Suprapubic skin (tissue), 4 donors: ENCODE data around the gene TRIM56. TPM values are rescaled to one million over a fixed set of nuclear protein-coding genes. Genes with fewer than 3 reads are reported as not detected.
"Not testable (repeated sequence)": the region's sequence is repeated elsewhere in the genome, so short reads cannot be mapped to it uniquely, and the experiment has no call there.

Experiments used
- DNase-seq, 2 donors: peaks; one replicate each; pipeline ENCODE4 v3.0.0-alpha.2; 2019; ENCODE audit warnings: low spot score in 2 of 2
- H3K27ac ChIP-seq: fragments of 200-600 bp; sonication (generic); one replicate; pipeline ENCODE4 v1.5.1; 2019
- H3K27me3 ChIP-seq: fragments of 200-600 bp; sonication (generic); one replicate; pipeline ENCODE4 v1.5.1; 2019
- H3K36me3 ChIP-seq: fragments of 200-600 bp; sonication (generic); one replicate; pipeline ENCODE4 v1.5.1; 2019
- H3K4me1 ChIP-seq: fragments of 200-600 bp; sonication (generic); one replicate; pipeline ENCODE4 v1.5.1; 2019
- H3K4me3 ChIP-seq: fragments of 200-600 bp; sonication (generic); one replicate; pipeline ENCODE4 v1.5.1; 2019; ENCODE audit warnings: mild to moderate bottlenecking
- H3K9me3 ChIP-seq: fragments of 200-600 bp; sonication (generic); one replicate; pipeline ENCODE4 v1.5.1; 2019
- EP300 ChIP-seq: sonication (generic); formaldehyde crosslinking; IDR thresholded peaks from one replicate; pipeline ENCODE4 v1.6.1; 2017; ENCODE audit warnings: antibody characterized with exemption
- POLR2A ChIP-seq, 2 donors: fragments of 450-650 bp; IDR thresholded peaks; one replicate each; pipeline ENCODE4 v1.6.1; 2017; ENCODE audit warnings: antibody characterized with exemption in 2 of 2, mild to moderate bottlenecking in 2 of 2, moderate library complexity in 2 of 2
- POLR2AphosphoS5 ChIP-seq, 3 donors: sonication (generic); formaldehyde crosslinking; IDR thresholded peaks; one replicate each; pipeline ENCODE4 v1.6.1; 2017; ENCODE audit warnings: antibody characterized with exemption in 3 of 3
- WGBS: methylation state at CpG from one replicate; pipeline ENCODE4 v1.1.5; 2018; 5-methylcytosine and 5-hydroxymethylcytosine counted together
- total RNA-seq, 4 donors: library from RNA; depleted of rRNA; stranded (reverse); fragments of >200 nt; gene quantifications; one replicate each; pipeline ENCODE4 v1.1.0, GENCODE V29; 2016
- TF ChIP-seq, protein P1 (sequence below), 2 donors: fragments of 200-600 bp in 1 of 2; fragments of 450-650 bp in 1 of 2; sonication (generic) in 1 of 2; IDR thresholded peaks; one replicate each; pipeline ENCODE4 v1.5.1; 2016 to 2019; ENCODE audit warnings: antibody characterized with exemption in 2 of 2, mild to moderate bottlenecking in 1 of 2, moderate library complexity in 1 of 2

The TRIM56 gene
- total RNA-seq, 4 donors from 2014 or later = 12.1 to 28.9 (median 17.8) TPM

DNA sequence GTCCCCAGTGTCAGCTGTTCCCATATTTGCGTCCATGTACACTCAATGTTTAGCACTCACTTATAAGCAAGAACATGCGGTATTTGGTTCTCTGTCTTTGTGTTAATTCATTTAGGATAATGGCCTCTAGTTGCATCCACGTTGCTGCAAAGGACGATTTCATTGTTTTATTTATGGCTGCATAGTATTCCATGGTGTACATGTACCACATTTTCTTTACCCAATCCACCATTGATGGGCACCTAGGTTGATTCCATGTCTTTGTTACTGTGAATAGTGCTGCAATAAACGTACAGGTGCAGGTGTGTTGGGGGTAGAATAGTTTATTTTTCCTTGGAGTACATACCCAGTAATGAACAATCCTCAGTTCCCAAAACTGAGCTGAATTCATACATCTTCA is 24.3 kb upstream of the TRIM56 start:
- Histone ChIP-seq H3K9me3 (no peaks in the 10 kb centered on the region), H3K4me1 (peaks cover 4% of the 10 kb centered on the region), H3K27me3 (peaks cover 61% of the 10 kb centered on the region), H3K27ac (no peak overlapping the region), H3K4me3 (no peak overlapping the region), H3K36me3 (no peaks in the 10 kb centered on the region)
- TF ChIP-seq POLR2A (IDR thresholded peaks at IDR 0.05) (no peak), POLR2AphosphoS5 (IDR thresholded peaks at IDR 0.05) (no peak), EP300 (no peak)
- TF ChIP-seq, protein P1, sequence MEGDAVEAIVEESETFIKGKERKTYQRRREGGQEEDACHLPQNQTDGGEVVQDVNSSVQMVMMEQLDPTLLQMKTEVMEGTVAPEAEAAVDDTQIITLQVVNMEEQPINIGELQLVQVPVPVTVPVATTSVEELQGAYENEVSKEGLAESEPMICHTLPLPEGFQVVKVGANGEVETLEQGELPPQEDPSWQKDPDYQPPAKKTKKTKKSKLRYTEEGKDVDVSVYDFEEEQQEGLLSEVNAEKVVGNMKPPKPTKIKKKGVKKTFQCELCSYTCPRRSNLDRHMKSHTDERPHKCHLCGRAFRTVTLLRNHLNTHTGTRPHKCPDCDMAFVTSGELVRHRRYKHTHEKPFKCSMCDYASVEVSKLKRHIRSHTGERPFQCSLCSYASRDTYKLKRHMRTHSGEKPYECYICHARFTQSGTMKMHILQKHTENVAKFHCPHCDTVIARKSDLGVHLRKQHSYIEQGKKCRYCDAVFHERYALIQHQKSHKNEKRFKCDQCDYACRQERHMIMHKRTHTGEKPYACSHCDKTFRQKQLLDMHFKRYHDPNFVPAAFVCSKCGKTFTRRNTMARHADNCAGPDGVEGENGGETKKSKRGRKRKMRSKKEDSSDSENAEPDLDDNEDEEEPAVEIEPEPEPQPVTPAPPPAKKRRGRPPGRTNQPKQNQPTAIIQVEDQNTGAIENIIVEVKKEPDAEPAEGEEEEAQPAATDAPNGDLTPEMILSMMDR (IDR thresholded peaks at IDR 0.05) = no peak
- 88% methylated on average over 5 of the region's 5 CpGs for WGBS
- no peak for DNase-seq

DNA sequence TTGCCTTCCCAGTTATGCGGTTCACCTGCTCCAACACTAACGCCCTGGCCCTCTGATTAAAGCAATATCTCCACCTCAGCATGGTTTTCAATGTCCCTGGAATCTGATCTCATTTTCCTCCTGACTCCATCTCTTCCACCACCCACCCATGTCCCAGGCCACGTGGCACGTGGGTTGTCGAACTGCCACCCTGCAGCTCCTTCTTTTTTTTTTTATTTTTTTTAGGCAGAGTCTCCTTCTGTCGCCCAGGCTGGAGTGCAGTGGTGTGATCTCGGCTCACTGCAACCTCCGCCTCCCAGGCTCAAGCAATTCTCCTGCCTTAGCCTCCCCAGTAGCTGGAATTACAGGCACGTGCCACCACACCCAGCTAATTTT is 21.1 kb upstream of the TRIM56 start:
- H3K27ac ChIP-seq, H3K4me1 ChIP-seq, H3K9me3 ChIP-seq, H3K36me3 ChIP-seq, DNase-seq, H3K4me3 ChIP-seq: not testable (repeated sequence)
- H3K27me3 ChIP-seq = peaks cover 48% of the 10 kb centered on the region
- WGBS = 69% methylated on average over 9 of the region's 9 CpGs

DNA sequence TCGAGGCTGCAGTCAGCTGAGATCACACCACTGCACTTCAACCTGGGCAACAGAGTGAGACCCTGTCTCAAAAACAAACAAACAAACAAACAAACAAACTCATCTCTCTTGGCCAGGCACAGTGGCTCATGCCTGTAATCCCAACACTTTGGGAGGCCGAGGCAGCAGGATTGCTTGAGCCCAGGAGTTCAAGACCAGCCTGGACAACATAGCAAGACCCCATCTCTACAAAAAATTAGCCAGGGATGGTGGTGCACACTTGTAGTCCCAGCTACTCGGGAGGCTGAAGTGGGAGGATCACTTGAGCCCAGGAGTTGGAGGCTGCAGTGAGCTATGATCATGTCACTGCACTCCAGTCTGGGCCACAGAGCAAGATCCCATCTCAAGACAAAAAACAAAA is 20.1 kb upstream of the TRIM56 start:
- peaks cover 46% of the 10 kb centered on the region for H3K27me3 ChIP-seq
- not testable (repeated sequence) for H3K4me3 ChIP-seq, H3K27ac ChIP-seq, H3K9me3 ChIP-seq, DNase-seq, H3K4me1 ChIP-seq, H3K36me3 ChIP-seq
- WGBS = 95% methylated on average over 2 of the region's 3 CpGs

DNA sequence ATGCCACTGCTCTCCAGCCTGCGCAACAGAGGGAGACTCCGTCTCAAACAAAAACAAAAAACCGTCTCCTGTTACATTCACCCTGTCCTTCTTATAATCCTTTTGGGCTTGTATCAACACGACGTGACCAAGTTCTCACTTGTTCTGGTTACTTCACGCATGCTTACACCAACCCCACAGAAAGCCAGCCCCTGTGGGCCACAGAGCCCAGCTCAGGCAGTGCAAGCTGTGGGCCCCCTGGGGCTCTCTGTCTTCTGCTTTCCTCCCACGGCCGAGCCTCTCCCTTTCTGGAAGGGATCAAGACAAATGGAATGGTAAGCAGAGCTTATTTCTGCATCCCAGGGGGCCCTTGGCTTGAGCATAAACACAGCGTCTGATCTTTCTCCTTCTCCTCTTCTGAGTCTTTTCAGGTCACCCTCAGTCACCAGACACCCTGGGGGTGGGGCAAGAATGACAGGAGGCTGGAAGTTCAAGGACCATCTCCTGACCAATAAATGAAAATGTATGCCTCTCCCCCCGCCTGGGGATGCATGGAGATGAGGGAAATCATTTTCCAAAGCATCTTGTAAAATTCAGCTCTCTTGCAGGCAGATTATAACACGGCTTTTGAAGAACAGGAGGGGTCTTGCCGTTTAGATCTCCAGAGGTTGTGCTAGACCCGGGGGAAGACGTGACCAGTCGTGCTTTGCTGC is 19.0 kb upstream of the TRIM56 start:
- Histone ChIP-seq H3K27me3 (peaks cover 40% of the 10 kb centered on the region), H3K9me3 (no peaks in the 10 kb centered on the region), H3K27ac (no peak overlapping the region), H3K36me3 (no peaks in the 10 kb centered on the region), H3K4me3 (no peak overlapping the region), H3K4me1 (peaks cover 6% of the 10 kb centered on the region)
- DNase-seq = no peak
- WGBS = 25% methylated on average over 15 of the region's 15 CpGs
- TF ChIP-seq, protein P1 (IDR thresholded peaks at IDR 0.05) = no peak
- no peak for TF ChIP-seq POLR2A (IDR thresholded peaks at IDR 0.05)
- no peak for TF ChIP-seq POLR2AphosphoS5 (IDR thresholded peaks at IDR 0.05)
- no peak for TF ChIP-seq EP300

DNA sequence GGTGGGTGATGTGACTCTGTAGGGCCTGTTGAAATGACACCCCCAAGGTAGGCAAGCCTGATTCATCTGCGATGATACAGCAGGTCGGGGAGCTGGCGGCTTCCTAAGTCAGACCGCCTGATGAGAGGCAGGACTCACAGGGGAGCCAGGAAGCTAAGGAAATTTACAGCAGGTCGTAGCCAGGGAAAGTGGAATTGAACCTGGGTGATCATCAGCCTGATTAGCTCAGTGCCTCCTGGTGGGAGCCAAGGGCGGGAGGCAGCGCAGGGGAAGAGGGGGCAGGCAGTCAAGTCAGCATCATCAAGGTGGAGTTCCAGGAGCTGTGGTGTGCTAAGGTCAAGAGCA is 18.5 kb upstream of the TRIM56 start:
- 66% methylated on average over 7 of the region's 7 CpGs for WGBS
- H3K27ac ChIP-seq = no peak overlapping the region
- H3K4me3 ChIP-seq = no peak overlapping the region
- H3K4me1 ChIP-seq = peaks cover 6% of the 10 kb centered on the region
- no peak for TF ChIP-seq EP300
- TF ChIP-seq, protein P1 (IDR thresholded peaks at IDR 0.05) = no peak
- no peak for DNase-seq
- H3K27me3 ChIP-seq = peaks cover 34% of the 10 kb centered on the region
- no peaks in the 10 kb centered on the region for H3K9me3 ChIP-seq
- no peaks in the 10 kb centered on the region for H3K36me3 ChIP-seq

DNA sequence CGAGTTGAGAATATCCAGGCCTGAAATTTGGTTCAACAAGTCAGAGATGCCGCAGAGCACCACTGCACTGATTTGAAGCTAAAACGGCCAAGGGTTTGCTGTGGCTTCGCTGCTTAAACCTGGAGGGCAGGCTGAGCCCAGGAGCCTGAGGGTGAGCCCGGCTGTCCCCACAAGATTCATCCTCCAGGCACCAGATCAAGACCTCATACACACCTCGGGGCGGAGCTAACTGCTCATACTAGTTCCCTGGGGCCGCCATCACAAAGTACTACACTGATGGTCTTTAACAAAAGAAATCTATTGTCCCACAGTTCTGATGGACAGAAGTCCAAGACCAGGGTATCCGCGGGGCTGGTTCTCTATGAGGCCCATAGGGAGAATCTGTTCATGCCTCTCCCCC is 16.9 kb upstream of the TRIM56 start:
- Histone ChIP-seq H3K9me3 (no peaks in the 10 kb centered on the region), H3K4me3 (no peak overlapping the region), H3K27ac (no peak overlapping the region), H3K36me3 (no peaks in the 10 kb centered on the region), H3K4me1 (peaks cover 6% of the 10 kb centered on the region), H3K27me3 (peaks cover 28% of the 10 kb centered on the region)
- TF ChIP-seq, protein P1 (IDR thresholded peaks at IDR 0.05) = no peak
- TF ChIP-seq POLR2AphosphoS5 (IDR thresholded peaks at IDR 0.05) = no peak
- DNase-seq = no peak
- WGBS = 87% methylated on average over 8 of the region's 10 CpGs

DNA sequence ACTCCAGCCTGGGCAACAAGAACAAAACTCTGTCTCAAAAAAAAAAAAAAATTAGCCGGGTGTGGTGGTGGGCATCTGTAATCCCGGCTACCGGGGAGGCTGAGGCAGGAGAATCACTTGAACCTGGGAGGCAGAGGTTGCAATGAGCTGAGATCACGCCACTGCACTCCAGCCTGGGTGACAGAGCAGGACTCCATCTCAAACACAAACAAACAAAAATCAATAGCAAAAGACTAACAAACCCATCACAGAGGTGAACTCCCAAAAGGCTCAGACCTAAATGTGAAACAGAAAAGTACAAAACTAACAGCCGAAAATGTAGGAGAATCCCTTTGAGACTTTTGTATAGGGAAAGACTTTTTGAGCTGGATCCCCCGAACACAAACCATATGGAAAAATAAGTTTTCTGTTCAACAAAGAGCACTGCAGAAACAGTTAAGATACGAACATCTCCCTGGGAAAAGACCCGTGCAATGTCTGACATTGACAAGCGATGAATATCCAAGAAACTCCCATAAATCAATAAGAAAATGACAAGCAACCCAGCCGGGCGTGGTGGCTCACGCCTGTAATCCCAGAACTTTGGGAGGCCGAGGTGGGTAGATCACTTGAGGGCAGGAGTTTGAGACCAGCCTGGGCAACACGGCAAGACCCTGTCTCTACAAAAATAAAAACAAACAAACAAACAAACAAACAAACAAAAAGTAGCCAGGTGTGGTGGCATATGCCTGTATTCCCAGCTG is 13.7 kb upstream of the TRIM56 start:
- not testable (repeated sequence) for DNase-seq, H3K27ac ChIP-seq, H3K4me3 ChIP-seq, H3K4me1 ChIP-seq, H3K36me3 ChIP-seq, H3K9me3 ChIP-seq, H3K27me3 ChIP-seq
- WGBS = 70% methylated on average over 14 of the region's 14 CpGs
